HG03521 (cell line): ENCODE results near the gene PIGQ.

ENCODE experiments used
- ATAC-seq: cut with Tn5 transposase; IDR thresholded peaks from one replicate; pipeline ENCODE4 v1.9.1; 2021; ENCODE audit warnings: mild to moderate bottlenecking, moderate library complexity; ENCODE audit not compliant: unreplicated experiment

PIGQ gene

GRCh38 chr16:533391-534123 is 36.2 kb upstream of the PIGQ start:
- no peak for ATAC-seq

- ATAC-seq, result no peak
Measured at GRCh38 chr16:534135-534534, 35.6 kb upstream of the PIGQ start.

GRCh38 chr16:534856-535445 is 34.8 kb upstream of the PIGQ start:
- no peak for ATAC-seq

GRCh38 chr16:535446-536405 is 34.0 kb upstream of the PIGQ start:
- no peak for ATAC-seq

GRCh38 chr16:536746-537145 is 33.0 kb upstream of the PIGQ start:
- ATAC-seq, result no peak

GRCh38 chr16:537415-538335 is 32.1 kb upstream of the PIGQ start:
- ATAC-seq, result no peak

GRCh38 chr16:539901-540530 is 29.8 kb upstream of the PIGQ start:
- ATAC-seq, result no peak

GRCh38 chr16:540645-541340 is 29.0 kb upstream of the PIGQ start:
- no peak for ATAC-seq

GRCh38 chr16:543301-544164 is 26.2 kb upstream of the PIGQ start:
- ATAC-seq, result no peak

GRCh38 chr16:544517-544916 is 25.3 kb upstream of the PIGQ start:
- no peak for ATAC-seq

GRCh38 chr16:546909-547770 is 22.6 kb upstream of the PIGQ start:
- no peak for ATAC-seq

GRCh38 chr16:548586-548985 is 21.2 kb upstream of the PIGQ start:
- ATAC-seq, result no peak

- ATAC-seq, result no peak
Measured at GRCh38 chr16:549544-550263, 20.1 kb upstream of the PIGQ start.

GRCh38 chr16:551210-551609 is 18.6 kb upstream of the PIGQ start:
- no peak for ATAC-seq

- ATAC-seq, result no peak
Measured at GRCh38 chr16:552171-552570, 17.6 kb upstream of the PIGQ start.

- no peak for ATAC-seq
Measured at GRCh38 chr16:553601-554296, 16.0 kb upstream of the PIGQ start.

GRCh38 chr16:554297-554621 is 15.5 kb upstream of the PIGQ start:
- ATAC-seq, result no peak
